GM21723 (cell line): ENCODE measurements around the gene CSNK2B.
A peak's percentile ranks its signal among the peaks of the same experiment; 100 is the strongest.

ENCODE experiments used
- ATAC-seq: cut with Tn5 transposase; IDR thresholded peaks from one replicate; pipeline ENCODE4 v1.9.1; 2021; ENCODE audit warnings: mild to moderate bottlenecking, moderate library complexity; ENCODE audit not compliant: unreplicated experiment

The CSNK2B gene

GRCh38 chr6:31660381-31661261 lies 5.3 kb upstream of the CSNK2B start, which contains the start of gene C6orf47:
TSS of gene C6orf47 (minus strand) at chr6:31660778. CDS start at chr6:31659947, 831 bp downstream.
- peak; percentile 50 for ATAC-seq

GRCh38 chr6:31661262-31662123 lies 4.4 kb upstream of the CSNK2B start:
- ATAC-seq = no peak

- ATAC-seq = no peak
Measured at GRCh38 chr6:31662124-31662723, 3.7 kb upstream of the CSNK2B start.

- ATAC-seq = no peak
Measured at GRCh38 chr6:31663126-31663960, 2.5 kb upstream of the CSNK2B start.

GRCh38 chr6:31663961-31664789 lies 1.7 kb upstream of the CSNK2B start:
- no peak for ATAC-seq

GRCh38 chr6:31664790-31665500 lies 935 bp upstream of the CSNK2B start, which contains the start of gene GPANK1:
TSS of gene GPANK1 (minus strand) at chr6:31664997. CDS start at chr6:31664478, 519 bp downstream.
- peak; percentile 39 for ATAC-seq

GRCh38 chr6:31666337-31666965 lies 571 bp downstream of the CSNK2B start:
- ATAC-seq = no peak

GRCh38 chr6:31669676-31670075 lies 3.8 kb downstream of the CSNK2B start, which contains the start of gene LY6G5B:
TSS of gene LY6G5B (plus strand) at chr6:31669976. CDS start at chr6:31670951, 975 bp downstream.
- ATAC-seq = no peak

- no peak for ATAC-seq
Measured at GRCh38 chr6:31676322-31676903, 10.5 kb downstream of the CSNK2B start.

- ATAC-seq = no peak
Measured at GRCh38 chr6:31676904-31677303, 11.0 kb downstream of the CSNK2B start.

- no peak for ATAC-seq
Measured at GRCh38 chr6:31677955-31678354, 12.1 kb downstream of the CSNK2B start.

- ATAC-seq = peak; percentile 72
Measured at GRCh38 chr6:31680226-31681134, 14.6 kb downstream of the CSNK2B start, which contains the start of gene LY6G5C. TSS of gene LY6G5C (minus strand) at chr6:31681067. CDS start at chr6:31680373, 694 bp downstream.

- peak; percentile 26 for ATAC-seq
Measured at GRCh38 chr6:31681135-31681671, 15.3 kb downstream of the CSNK2B start.

GRCh38 chr6:31683591-31683990 lies 17.7 kb downstream of the CSNK2B start:
- ATAC-seq = no peak

- ATAC-seq = no peak
Measured at GRCh38 chr6:31686483-31686882, 20.6 kb downstream of the CSNK2B start.

GRCh38 chr6:31687321-31687720 lies 21.4 kb downstream of the CSNK2B start:
- no peak for ATAC-seq
